ENCODE measurements around the gene SCNN1G.
"Not testable (repeated sequence)": the region's sequence is repeated elsewhere in the genome, so short reads cannot be mapped to it uniquely, and the experiment has no call there.

The SCNN1G gene

GRCh38 chr16:23229714-23230113 lies 47.2 kb downstream of the SCNN1G start:
- no peak overlapping the region for H3K27ac Mint-ChIP-seq
- no peaks in the 10 kb centered on the region for H3K36me3 Mint-ChIP-seq
- ATAC-seq (ENCODE audit: low read depth) (no peak), DNase-seq (ENCODE audit: low spot score in 2 of 2) (no peak)
- peaks cover 5% of the 10 kb centered on the region for H3K9me3 Mint-ChIP-seq
- peaks cover 8% of the 10 kb centered on the region for H3K27me3 Mint-ChIP-seq
- H3K4me1 Mint-ChIP-seq, result no peaks in the 10 kb centered on the region
- no peak overlapping the region for H3K4me3 Mint-ChIP-seq

GRCh38 chr16:23232806-23233205 lies 50.3 kb downstream of the SCNN1G start:
- H3K9me3 Mint-ChIP-seq, result peaks cover 2% of the 10 kb centered on the region
- H3K36me3 Mint-ChIP-seq, result no peaks in the 10 kb centered on the region
- ATAC-seq (ENCODE audit: low read depth) (no peak), DNase-seq (ENCODE audit: low spot score in 2 of 2) (no peak)
- H3K27ac Mint-ChIP-seq, result no peak overlapping the region
- H3K4me1 Mint-ChIP-seq, result no peaks in the 10 kb centered on the region
- no peak overlapping the region for H3K4me3 Mint-ChIP-seq
- peaks cover 7% of the 10 kb centered on the region for H3K27me3 Mint-ChIP-seq

GRCh38 chr16:23235176-23235575 lies 52.6 kb downstream of the SCNN1G start:
- H3K4me1 Mint-ChIP-seq, result no peaks in the 10 kb centered on the region

GRCh38 chr16:23236983-23237382 lies 54.4 kb downstream of the SCNN1G start:
- no peak for ATAC-seq (ENCODE audit: low read depth)
- H3K27ac Mint-ChIP-seq, result no peak overlapping the region

More at GRCh38 chr16:23235176-23235575, 52.6 kb downstream of the SCNN1G start:
- ATAC-seq (ENCODE audit: low read depth) (no peak), DNase-seq (ENCODE audit: low spot score in 2 of 2) (no peak)
- no peaks in the 10 kb centered on the region for H3K9me3 Mint-ChIP-seq
- H3K36me3 Mint-ChIP-seq, result no peaks in the 10 kb centered on the region
- H3K27me3 Mint-ChIP-seq, result peaks cover 10% of the 10 kb centered on the region
- no peak overlapping the region for H3K4me3 Mint-ChIP-seq
- no peak overlapping the region for H3K27ac Mint-ChIP-seq

GRCh38 chr16:23240994-23241393 lies 58.4 kb downstream of the SCNN1G start:
- peaks cover 6% of the 10 kb centered on the region for H3K9me3 Mint-ChIP-seq
- H3K4me3 Mint-ChIP-seq, result no peak overlapping the region
- no peak for ATAC-seq (ENCODE audit: low read depth)
- peaks cover 13% of the 10 kb centered on the region for H3K27me3 Mint-ChIP-seq
- H3K27ac Mint-ChIP-seq, result no peak overlapping the region
- no peaks in the 10 kb centered on the region for H3K36me3 Mint-ChIP-seq
- DNase-seq (ENCODE audit: low spot score in 2 of 2), result no peak
- no peaks in the 10 kb centered on the region for H3K4me1 Mint-ChIP-seq

More at GRCh38 chr16:23236983-23237382, 54.4 kb downstream of the SCNN1G start:
- Mint-ChIP-seq H3K27me3 (peaks cover 10% of the 10 kb centered on the region), H3K4me1 (no peaks in the 10 kb centered on the region), H3K4me3 (no peak overlapping the region), H3K36me3 (no peaks in the 10 kb centered on the region), H3K9me3 (no peaks in the 10 kb centered on the region)
- DNase-seq (ENCODE audit: low spot score in 2 of 2), result no peak

- H3K9me3 Mint-ChIP-seq, result peaks cover 6% of the 10 kb centered on the region
- H3K4me1 Mint-ChIP-seq, result no peaks in the 10 kb centered on the region
- H3K27ac Mint-ChIP-seq, result no peak overlapping the region
Measured at GRCh38 chr16:23244122-23244521, 61.6 kb downstream of the SCNN1G start.

GRCh38 chr16:23245268-23245667 lies 62.7 kb downstream of the SCNN1G start:
- no peak for DNase-seq (ENCODE audit: low spot score in 2 of 2)
- peaks cover 2% of the 10 kb centered on the region for H3K36me3 Mint-ChIP-seq
- no peak overlapping the region for H3K4me3 Mint-ChIP-seq
- no peak overlapping the region for H3K27ac Mint-ChIP-seq
- no peaks in the 10 kb centered on the region for H3K4me1 Mint-ChIP-seq
- peaks cover 11% of the 10 kb centered on the region for H3K9me3 Mint-ChIP-seq
- no peak for ATAC-seq (ENCODE audit: low read depth)
- peaks cover 5% of the 10 kb centered on the region for H3K27me3 Mint-ChIP-seq

More at GRCh38 chr16:23244122-23244521, 61.6 kb downstream of the SCNN1G start:
- DNase-seq (ENCODE audit: low spot score in 2 of 2), result no peak
- Mint-ChIP-seq H3K36me3 (no peaks in the 10 kb centered on the region), H3K4me3 (no peak overlapping the region), H3K27me3 (peaks cover 5% of the 10 kb centered on the region)
- ATAC-seq (ENCODE audit: low read depth), result no peak

- no peak overlapping the region for H3K27ac Mint-ChIP-seq
- H3K36me3 Mint-ChIP-seq, result peaks cover 6% of the 10 kb centered on the region
- DNase-seq (ENCODE audit: low spot score in 2 of 2), result no peak
- H3K4me3 Mint-ChIP-seq, result no peak overlapping the region
- H3K4me1 Mint-ChIP-seq, result no peaks in the 10 kb centered on the region
- no peak for ATAC-seq (ENCODE audit: low read depth)
- peaks cover 11% of the 10 kb centered on the region for H3K27me3 Mint-ChIP-seq
- H3K9me3 Mint-ChIP-seq, result peaks cover 13% of the 10 kb centered on the region
Measured at GRCh38 chr16:23248261-23249194, 66.0 kb downstream of the SCNN1G start.

GRCh38 chr16:23249830-23250229 lies 67.3 kb downstream of the SCNN1G start:
- Mint-ChIP-seq H3K4me1 (no peaks in the 10 kb centered on the region), H3K9me3 (peaks cover 8% of the 10 kb centered on the region), H3K36me3 (peaks cover 6% of the 10 kb centered on the region), H3K27me3 (peaks cover 12% of the 10 kb centered on the region), H3K27ac (no peak overlapping the region), H3K4me3 (no peak overlapping the region)
- DNase-seq (ENCODE audit: low spot score in 2 of 2) (no peak), ATAC-seq (ENCODE audit: low read depth) (no peak)

- H3K27ac Mint-ChIP-seq, result no peak overlapping the region
- H3K4me3 Mint-ChIP-seq, result no peak overlapping the region
- peaks cover 6% of the 10 kb centered on the region for H3K36me3 Mint-ChIP-seq
- H3K9me3 Mint-ChIP-seq, result peaks cover 8% of the 10 kb centered on the region
- H3K4me1 Mint-ChIP-seq, result no peaks in the 10 kb centered on the region
- no peak for DNase-seq (ENCODE audit: low spot score in 2 of 2)
- peaks cover 15% of the 10 kb centered on the region for H3K27me3 Mint-ChIP-seq
- ATAC-seq (ENCODE audit: low read depth), result no peak
Measured at GRCh38 chr16:23252310-23252709, 69.8 kb downstream of the SCNN1G start.

- H3K36me3 Mint-ChIP-seq; ATAC-seq (ENCODE audit: low read depth); H3K27ac Mint-ChIP-seq: not testable (repeated sequence)
Measured at GRCh38 chr16:23253650-23254049, 71.1 kb downstream of the SCNN1G start.

GRCh38 chr16:23254338-23254737 lies 71.8 kb downstream of the SCNN1G start:
- H3K9me3 Mint-ChIP-seq, result peaks cover 8% of the 10 kb centered on the region
- H3K36me3 Mint-ChIP-seq, result peaks cover 6% of the 10 kb centered on the region
- no peak overlapping the region for H3K27ac Mint-ChIP-seq
- H3K4me3 Mint-ChIP-seq, result no peak overlapping the region
- ATAC-seq (ENCODE audit: low read depth) (no peak), DNase-seq (ENCODE audit: low spot score in 2 of 2) (no peak)
- H3K4me1 Mint-ChIP-seq, result no peaks in the 10 kb centered on the region
- H3K27me3 Mint-ChIP-seq, result peaks cover 22% of the 10 kb centered on the region

More at GRCh38 chr16:23253650-23254049, 71.1 kb downstream of the SCNN1G start:
- DNase-seq (ENCODE audit: low spot score in 2 of 2); H3K9me3 Mint-ChIP-seq; H3K4me3 Mint-ChIP-seq; H3K4me1 Mint-ChIP-seq: not testable (repeated sequence)
- peaks cover 22% of the 10 kb centered on the region for H3K27me3 Mint-ChIP-seq

GRCh38 chr16:23255000-23255399 lies 72.5 kb downstream of the SCNN1G start:
- peaks cover 7% of the 10 kb centered on the region for H3K9me3 Mint-ChIP-seq
- peaks cover 20% of the 10 kb centered on the region for H3K27me3 Mint-ChIP-seq
- H3K36me3 Mint-ChIP-seq, result peaks cover 4% of the 10 kb centered on the region
- no peak overlapping the region for H3K27ac Mint-ChIP-seq
- no peaks in the 10 kb centered on the region for H3K4me1 Mint-ChIP-seq
- ATAC-seq (ENCODE audit: low read depth) (no peak), DNase-seq (ENCODE audit: low spot score in 2 of 2) (no peak)
- H3K4me3 Mint-ChIP-seq, result no peak overlapping the region

- no peak for ATAC-seq (ENCODE audit: low read depth)
- H3K27me3 Mint-ChIP-seq, result peaks cover 16% of the 10 kb centered on the region
- H3K27ac Mint-ChIP-seq, result no peak overlapping the region
- no peak for DNase-seq (ENCODE audit: low spot score in 2 of 2)
- peaks cover 2% of the 10 kb centered on the region for H3K36me3 Mint-ChIP-seq
- H3K9me3 Mint-ChIP-seq, result peaks cover 2% of the 10 kb centered on the region
- H3K4me3 Mint-ChIP-seq, result no peak overlapping the region
- no peaks in the 10 kb centered on the region for H3K4me1 Mint-ChIP-seq
Measured at GRCh38 chr16:23256440-23256839, 73.9 kb downstream of the SCNN1G start.
